Adrenal gland (tissue), 5 donors: ENCODE measurements around the gene RAD51C.

Experiments
- CTCF ChIP-seq, 6 experiments: fragments of 450-650 bp in 4 of 6; fragments of 200-600 bp in 2 of 6; sonication (generic) in 1 of 6; IDR thresholded peaks; 1 replicate in 5 of 6; 2 replicates in 1 of 6; pipeline versions ENCODE4 v1.5.1 to v1.8.0; 2016 to 2021; ENCODE audit warnings: antibody characterized with exemption in 6 of 6, mild to moderate bottlenecking in 2 of 6, moderate library complexity in 1 of 6
- POLR2A ChIP-seq, 2 donors: fragments of 450-650 bp; IDR thresholded peaks; one replicate each; pipeline ENCODE4 v1.6.1; 2017; ENCODE audit warnings: antibody characterized with exemption in 2 of 2, mild to moderate bottlenecking in 2 of 2, moderate library complexity in 1 of 2
- donor health status: DM: no; HTN: no; CAD: no.

DNA sequence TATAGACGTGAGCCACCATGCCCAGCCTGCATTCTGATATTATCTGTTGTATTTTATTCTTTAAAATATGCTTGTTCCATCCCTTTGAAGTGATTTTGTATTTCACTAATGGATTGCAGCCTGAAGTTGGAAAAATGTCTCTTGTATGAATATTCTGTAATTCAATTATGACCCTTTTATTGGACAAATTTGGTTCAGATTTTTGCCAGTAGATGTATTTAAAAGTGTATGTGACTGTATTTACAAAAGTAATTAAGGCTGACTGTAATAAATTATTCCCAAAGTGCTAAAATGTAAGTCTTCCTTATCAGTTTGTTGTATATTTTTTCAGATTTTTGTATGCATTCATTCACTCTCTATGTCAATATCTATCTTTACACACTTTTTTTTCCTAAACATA lies 87.0 kb downstream of the RAD51C start:
- TF ChIP-seq CTCF (IDR thresholded peaks at IDR 0.05) (no peak), POLR2A (IDR thresholded peaks at IDR 0.05) (no peak)
